ENCODE measurements around the gene PDHA1. TPM values are rescaled to one million over a fixed set of nuclear protein-coding genes. Genes with fewer than 3 reads are reported as not detected.

PDHA1 gene
- total RNA-seq, 1 donor, result 32.9 TPM

- no peak for DNase-seq (ENCODE audit: low read depth in 2 of 3, low spot score in 2 of 3)
Observed at GRCh38 chrX:19373351-19373891, 29.7 kb downstream of the PDHA1 start.

- no peak for DNase-seq (ENCODE audit: low read depth in 2 of 3, low spot score in 2 of 3)
Observed at GRCh38 chrX:19375546-19375945, 31.8 kb downstream of the PDHA1 start.

GRCh38 chrX:19377799-19378198 lies 34.1 kb downstream of the PDHA1 start:
- DNase-seq (ENCODE audit: low read depth in 2 of 3, low spot score in 2 of 3), result no peak

- no peak for DNase-seq (ENCODE audit: low read depth in 2 of 3, low spot score in 2 of 3)
Observed at GRCh38 chrX:19381326-19381725, 37.6 kb downstream of the PDHA1 start.

GRCh38 chrX:19382555-19383145 lies 38.9 kb downstream of the PDHA1 start:
- peak in 2 of 3 donors; percentile 45 to 67 for DNase-seq (ENCODE audit: low read depth in 2 of 3, low spot score in 2 of 3)

GRCh38 chrX:19386679-19387078 lies 43.0 kb downstream of the PDHA1 start:
- DNase-seq (ENCODE audit: low read depth in 2 of 3, low spot score in 2 of 3), result no peak

- DNase-seq (ENCODE audit: low read depth in 2 of 3, low spot score in 2 of 3), result no peak
Observed at GRCh38 chrX:19388064-19388679, 44.4 kb downstream of the PDHA1 start.

- no peak for DNase-seq (ENCODE audit: low read depth in 2 of 3, low spot score in 2 of 3)
Observed at GRCh38 chrX:19388741-19389140, 45.0 kb downstream of the PDHA1 start.

GRCh38 chrX:19389227-19389845 lies 45.6 kb downstream of the PDHA1 start:
- DNase-seq (ENCODE audit: low read depth in 2 of 3, low spot score in 2 of 3), result no peak

- no peak for DNase-seq (ENCODE audit: low read depth in 2 of 3, low spot score in 2 of 3)
Observed at GRCh38 chrX:19392078-19392477, 48.4 kb downstream of the PDHA1 start.

GRCh38 chrX:19392703-19393102 lies 49.0 kb downstream of the PDHA1 start:
- DNase-seq (ENCODE audit: low read depth in 2 of 3, low spot score in 2 of 3), result no peak

- DNase-seq (ENCODE audit: low read depth in 2 of 3, low spot score in 2 of 3), result no peak
Observed at GRCh38 chrX:19403696-19404095, 60.0 kb downstream of the PDHA1 start.

- DNase-seq (ENCODE audit: low read depth in 2 of 3, low spot score in 2 of 3), result no peak
Observed at GRCh38 chrX:19410259-19410658, 66.5 kb downstream of the PDHA1 start.

Small RNA genes within 50 kb of the gene (small RNA-seq; reads per million reads assigned to genes)
- gene RF00019, result not detected

Other genes with a start within 250 kb of the PDHA1 start
- not detected for gene ADGRG2, start 221.5 kb upstream of the PDHA1 start, total RNA-seq
- gene MAP3K15, start 171.6 kb downstream of the PDHA1 start, total RNA-seq, result 0.27 TPM

Measured in hematopoietic multipotent progenitor cell (in vitro differentiated cells).